NCI-H526 (cell line): ENCODE results near the gene EFHD1.

ENCODE experiments used
- DNase-seq, 2 experiments: peaks; one replicate each; lab custom pipeline; 2025; lab: John Stamatoyannopoulos, UW

The EFHD1 gene

GRCh38 chr2:232633413-232634205 lies at the start of gene EFHD1:
Gene EFHD1 (plus strand): TSS chr2:232633604. CDS start chr2:232633705, 101 bp downstream.
- DNase-seq, result peak; percentile 49 to 82

GRCh38 chr2:232584238-232584637 lies 49.2 kb upstream of the EFHD1 start:
- DNase-seq, result no peak

GRCh38 chr2:232586943-232587505 lies 46.4 kb upstream of the EFHD1 start:
- DNase-seq, result no peak

GRCh38 chr2:232587512-232587911 lies 45.9 kb upstream of the EFHD1 start:
- no peak for DNase-seq

GRCh38 chr2:232588031-232588430 lies 45.4 kb upstream of the EFHD1 start:
- DNase-seq, result no peak

GRCh38 chr2:232588680-232589585 lies 44.5 kb upstream of the EFHD1 start:
- no peak for DNase-seq

GRCh38 chr2:232592772-232593395 lies 40.5 kb upstream of the EFHD1 start:
- DNase-seq, result no peak

- DNase-seq, result no peak
Observed at GRCh38 chr2:232593982-232594381, 39.4 kb upstream of the EFHD1 start.

- DNase-seq, result no peak
Observed at GRCh38 chr2:232597362-232598079, 35.9 kb upstream of the EFHD1 start.

- no peak for DNase-seq
Observed at GRCh38 chr2:232598293-232598692, 35.1 kb upstream of the EFHD1 start.

- no peak for DNase-seq
Observed at GRCh38 chr2:232600053-232600773, 33.2 kb upstream of the EFHD1 start.

- no peak for DNase-seq
Observed at GRCh38 chr2:232603283-232603682, 30.1 kb upstream of the EFHD1 start.

GRCh38 chr2:232604535-232604934 lies 28.9 kb upstream of the EFHD1 start:
- no peak for DNase-seq

- no peak for DNase-seq
Observed at GRCh38 chr2:232607011-232607410, 26.4 kb upstream of the EFHD1 start.

- DNase-seq, result no peak
Observed at GRCh38 chr2:232609607-232610006, 23.8 kb upstream of the EFHD1 start.

- no peak for DNase-seq
Observed at GRCh38 chr2:232610081-232610480, 23.3 kb upstream of the EFHD1 start.

- DNase-seq, result no peak
Observed at GRCh38 chr2:232611061-232611460, 22.3 kb upstream of the EFHD1 start.

- peak; percentile 89 to 91 for DNase-seq
Observed at GRCh38 chr2:232611559-232612218, 21.7 kb upstream of the EFHD1 start.

- no peak for DNase-seq
Observed at GRCh38 chr2:232613538-232614134, 19.8 kb upstream of the EFHD1 start.

- DNase-seq, result no peak
Observed at GRCh38 chr2:232615339-232615738, 18.1 kb upstream of the EFHD1 start.
